NOMO-1 treated with dmso at 0.1 percent for 144 hours (cell line): Measurements from ENCODE around the gene MRPL41.
"Not testable (repeated sequence)": the region's sequence is repeated elsewhere in the genome, so short reads cannot be mapped to it uniquely, and the experiment has no call there.

Source experiments
- DNase-seq: peaks from one replicate; lab custom pipeline; 2025; ENCODE audit not compliant: unreplicated experiment; lab: John Stamatoyannopoulos, UW

MRPL41 gene

GRCh38 chr9:137581361-137582285 lies 29.9 kb downstream of the MRPL41 start:
- DNase-seq: no peak

- no peak for DNase-seq
These were observed 30.7 kb downstream of the MRPL41 start for GRCh38 chr9:137582286-137582860.

- no peak for DNase-seq
These were observed 31.7 kb downstream of the MRPL41 start for GRCh38 chr9:137583347-137583746.

- DNase-seq: no peak
These were observed 32.3 kb downstream of the MRPL41 start for GRCh38 chr9:137583957-137584356.

GRCh38 chr9:137586854-137587253 lies 35.2 kb downstream of the MRPL41 start:
- DNase-seq: no peak

GRCh38 chr9:137588311-137588710 lies 36.6 kb downstream of the MRPL41 start:
- no peak for DNase-seq

- no peak for DNase-seq
These were observed 37.2 kb downstream of the MRPL41 start for GRCh38 chr9:137588891-137589290.

GRCh38 chr9:137589441-137590122 lies 37.9 kb downstream of the MRPL41 start:
- DNase-seq: no peak

GRCh38 chr9:137590123-137590468 lies 38.4 kb downstream of the MRPL41 start:
- DNase-seq: no peak

- peak; percentile 93 for DNase-seq
These were observed 39.0 kb downstream of the MRPL41 start, which contains the start of gene ZMYND19 for GRCh38 chr9:137590469-137591383. Gene ZMYND19, minus strand, starts transcription at chr9:137590512. Its CDS starts 249 bp downstream, at chr9:137590263.

GRCh38 chr9:137592767-137593166 lies 41.1 kb downstream of the MRPL41 start:
- DNase-seq: no peak

GRCh38 chr9:137593176-137593575 lies 41.5 kb downstream of the MRPL41 start:
- no peak for DNase-seq

- not testable (repeated sequence) for DNase-seq
These were observed 44.9 kb downstream of the MRPL41 start for GRCh38 chr9:137596577-137596976.

GRCh38 chr9:137598943-137599342 lies 47.3 kb downstream of the MRPL41 start:
- DNase-seq: no peak
